Stimulated activated CD4-positive, alpha-beta T cell treated with anti-CD3 and anti-CD28 coated beads, Interleukin-4, amount 100 ng/mL, for 4 hours (primary cell): Measurements from ENCODE around the gene BAIAP2L1.

Experiments
- DNase-seq, 2 experiments: peaks; one replicate each; pipeline ENCODE4 v3.0.0-alpha.2; 2020

The BAIAP2L1 gene

GRCh38 chr7:98289333-98289875 lies 111.5 kb downstream of the BAIAP2L1 start:
- DNase-seq = no peak

- DNase-seq = no peak
Observed at GRCh38 chr7:98288064-98288823, 112.6 kb downstream of the BAIAP2L1 start.

- DNase-seq = no peak
Observed at GRCh38 chr7:98287486-98287959, 113.4 kb downstream of the BAIAP2L1 start.

- DNase-seq = no peak
Observed at GRCh38 chr7:98286701-98287485, 114.0 kb downstream of the BAIAP2L1 start.

GRCh38 chr7:98286093-98286539 lies 114.8 kb downstream of the BAIAP2L1 start:
- no peak for DNase-seq

GRCh38 chr7:98285157-98286092 lies 115.5 kb downstream of the BAIAP2L1 start:
- DNase-seq = no peak

- no peak for DNase-seq
Observed at GRCh38 chr7:98284335-98285036, 116.4 kb downstream of the BAIAP2L1 start.

- no peak for DNase-seq
Observed at GRCh38 chr7:98283887-98284222, 117.0 kb downstream of the BAIAP2L1 start.

- DNase-seq = no peak
Observed at GRCh38 chr7:98283127-98283886, 117.6 kb downstream of the BAIAP2L1 start.

- DNase-seq = no peak
Observed at GRCh38 chr7:98282703-98283102, 118.2 kb downstream of the BAIAP2L1 start.

GRCh38 chr7:98281757-98282606 lies 118.9 kb downstream of the BAIAP2L1 start:
- no peak for DNase-seq

- peak; percentile 86 to 99 for DNase-seq
Observed at GRCh38 chr7:98280791-98281756, 119.8 kb downstream of the BAIAP2L1 start, which contains the start of gene BRI3. Gene BRI3 (plus strand): TSS chr7:98281686. CDS start chr7:98281796, 110 bp downstream.

GRCh38 chr7:98280296-98280695 lies 120.6 kb downstream of the BAIAP2L1 start:
- DNase-seq = no peak

- DNase-seq = no peak
Observed at GRCh38 chr7:98278936-98279335, 122.0 kb downstream of the BAIAP2L1 start.

GRCh38 chr7:98278408-98278807 lies 122.5 kb downstream of the BAIAP2L1 start:
- no peak for DNase-seq

- DNase-seq = no peak
Observed at GRCh38 chr7:98276241-98276761, 124.6 kb downstream of the BAIAP2L1 start.

GRCh38 chr7:98267303-98267702 lies 133.6 kb downstream of the BAIAP2L1 start:
- no peak for DNase-seq

GRCh38 chr7:98266840-98267239 lies 134.1 kb downstream of the BAIAP2L1 start:
- no peak for DNase-seq
